ENCODE results near the gene LRRC27.
A peak's percentile ranks its signal among the peaks of the same experiment; 100 is the strongest.
"Not testable (repeated sequence)": the region's sequence is repeated elsewhere in the genome, so short reads cannot be mapped to it uniquely, and the experiment has no call there.

LRRC27 gene
- long read RNA-seq, donor 1, full-length matches to known transcripts: 1 of 1 reads
- long read RNA-seq, donor 1, partial matches to known transcripts: 0 of 1 reads
- long read RNA-seq, donor 1, other reads (novel, unspliced or antisense): 0 of 1 reads
- long read RNA-seq, donor 2, full-length matches to known transcripts: 1 of 1 reads
- long read RNA-seq, donor 2, partial matches to known transcripts: 0 of 1 reads
- long read RNA-seq, donor 2, other reads (novel, unspliced or antisense): 0 of 1 reads
- long read RNA-seq, donor 3, full-length matches to known transcripts: 3 of 3 reads
- long read RNA-seq, donor 3, partial matches to known transcripts: 0 of 3 reads
- long read RNA-seq, donor 3, other reads (novel, unspliced or antisense): 0 of 3 reads
- long read RNA-seq, donor 4, partial matches to known transcripts: 0 of 1 reads
- long read RNA-seq, donor 4, other reads (novel, unspliced or antisense): 0 of 1 reads
- long read RNA-seq, donor 5, full-length matches to known transcripts: 5 of 5 reads
- long read RNA-seq, donor 5, partial matches to known transcripts: 0 of 5 reads
- long read RNA-seq, donor 5, other reads (novel, unspliced or antisense): 0 of 5 reads
- long read RNA-seq, donor 6, full-length matches to known transcripts: 2 of 2 reads
- long read RNA-seq, donor 6, partial matches to known transcripts: 0 of 2 reads
- long read RNA-seq, donor 6, other reads (novel, unspliced or antisense): 0 of 2 reads
- long read RNA-seq, donor 7, full-length matches to known transcripts: 2 of 7 reads
- long read RNA-seq, donor 7, partial matches to known transcripts: 5 of 7 reads
- long read RNA-seq, donor 7, other reads (novel, unspliced or antisense): 0 of 7 reads
- long read RNA-seq, donor 8, full-length matches to known transcripts: 7 of 7 reads
- long read RNA-seq, donor 8, partial matches to known transcripts: 0 of 7 reads
- long read RNA-seq, donor 8, other reads (novel, unspliced or antisense): 0 of 7 reads

- peak; percentile 87 for DNase-seq
Measured at GRCh38 chr10:132331601-132332432, at the start of gene LRRC27. LRRC27 (plus strand) TSS chr10:132332193; CDS start chr10:132333525, 1,332 bp downstream.

- DNase-seq: peak; percentile 42
Measured at GRCh38 chr10:132282667-132283603, 49.1 kb upstream of the LRRC27 start.

DNA sequence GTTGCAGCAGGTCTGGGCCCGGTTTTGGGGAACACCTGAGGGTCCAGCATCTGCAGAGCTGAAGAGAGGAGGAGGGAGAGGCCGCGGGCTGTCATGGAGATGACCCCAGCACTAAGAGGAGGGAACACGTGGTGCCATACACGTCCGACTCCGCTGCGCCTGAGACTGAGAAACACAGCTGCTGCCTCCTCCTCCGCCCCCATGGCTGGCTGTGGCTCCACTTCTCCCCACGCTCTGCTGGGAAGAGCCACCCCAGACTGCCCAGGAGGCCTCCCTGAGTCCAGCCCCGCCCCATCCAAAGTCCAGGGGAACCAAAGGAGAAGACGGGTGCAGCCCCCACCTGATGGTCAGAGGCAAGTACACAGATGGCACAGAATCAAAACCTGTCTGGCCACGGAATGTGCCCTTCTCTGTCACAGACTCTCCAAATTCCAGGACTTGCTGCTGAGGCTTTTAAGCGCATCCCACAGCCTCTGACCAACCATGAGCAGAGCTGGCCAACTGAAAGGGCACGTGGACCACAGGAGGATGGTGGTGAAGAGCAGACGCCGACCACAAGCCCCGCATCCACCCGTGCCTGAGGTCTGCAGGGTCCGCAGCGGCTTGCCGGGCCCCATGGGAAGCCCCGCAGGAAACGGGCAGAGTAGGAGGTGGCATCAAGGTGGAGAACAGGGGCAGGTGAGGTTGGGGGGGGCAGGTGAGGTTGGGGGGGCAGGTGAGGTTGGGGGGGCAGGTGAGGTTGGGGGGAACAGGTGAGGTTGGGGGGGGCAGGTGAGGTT is 48.2 kb upstream of the LRRC27 start:
- peak; percentile 39 for DNase-seq

GRCh38 chr10:132289439-132289838 is 42.6 kb upstream of the LRRC27 start:
- DNase-seq: no peak

- no peak for DNase-seq
Measured at GRCh38 chr10:132290631-132291030, 41.4 kb upstream of the LRRC27 start.

GRCh38 chr10:132291826-132292225 is 40.2 kb upstream of the LRRC27 start:
- DNase-seq: no peak

GRCh38 chr10:132292287-132293200 is 39.4 kb upstream of the LRRC27 start:
- DNase-seq: no peak

- no peak for DNase-seq
Measured at GRCh38 chr10:132293201-132293812, 38.7 kb upstream of the LRRC27 start.

- no peak for DNase-seq
Measured at GRCh38 chr10:132293813-132294520, 38.0 kb upstream of the LRRC27 start.

DNA sequence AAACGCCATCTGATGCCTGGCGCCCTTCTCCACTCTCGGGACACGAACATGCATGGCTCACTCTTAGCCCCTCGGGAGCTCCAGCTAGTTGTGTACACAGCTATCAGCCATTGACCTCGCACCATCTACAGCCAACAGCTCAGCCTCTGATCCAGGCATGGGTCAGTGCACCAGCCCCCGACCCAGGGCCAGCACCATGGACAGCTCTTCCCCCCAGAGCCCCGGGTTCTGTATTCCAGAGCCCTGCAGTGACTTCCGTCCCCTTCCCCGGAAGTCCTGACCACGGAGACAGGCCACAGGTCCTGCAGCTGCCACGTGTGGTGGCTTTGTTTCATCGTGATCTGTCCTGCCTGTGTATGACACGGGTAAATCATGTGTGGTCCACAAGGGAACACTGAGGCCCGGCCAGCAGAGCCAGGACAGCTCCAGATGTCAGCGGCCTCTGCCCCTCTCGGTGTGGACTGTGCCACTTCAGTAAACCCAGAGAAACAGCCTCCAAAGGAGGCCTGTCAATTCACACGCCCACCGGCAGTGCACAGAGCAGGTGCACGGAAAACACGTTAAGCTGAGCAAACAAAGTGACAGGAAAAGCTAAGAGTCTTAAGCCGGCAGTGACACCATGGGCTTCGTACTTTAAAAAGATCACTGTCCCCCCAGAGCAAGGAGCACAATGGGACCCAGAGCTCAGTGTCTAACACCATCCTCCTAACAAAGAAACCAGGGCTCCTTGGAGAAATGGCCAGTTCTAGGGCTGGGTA is 37.3 kb upstream of the LRRC27 start:
- DNase-seq: no peak

- not testable (repeated sequence) for DNase-seq
Measured at GRCh38 chr10:132295481-132295880, 36.5 kb upstream of the LRRC27 start.

DNA sequence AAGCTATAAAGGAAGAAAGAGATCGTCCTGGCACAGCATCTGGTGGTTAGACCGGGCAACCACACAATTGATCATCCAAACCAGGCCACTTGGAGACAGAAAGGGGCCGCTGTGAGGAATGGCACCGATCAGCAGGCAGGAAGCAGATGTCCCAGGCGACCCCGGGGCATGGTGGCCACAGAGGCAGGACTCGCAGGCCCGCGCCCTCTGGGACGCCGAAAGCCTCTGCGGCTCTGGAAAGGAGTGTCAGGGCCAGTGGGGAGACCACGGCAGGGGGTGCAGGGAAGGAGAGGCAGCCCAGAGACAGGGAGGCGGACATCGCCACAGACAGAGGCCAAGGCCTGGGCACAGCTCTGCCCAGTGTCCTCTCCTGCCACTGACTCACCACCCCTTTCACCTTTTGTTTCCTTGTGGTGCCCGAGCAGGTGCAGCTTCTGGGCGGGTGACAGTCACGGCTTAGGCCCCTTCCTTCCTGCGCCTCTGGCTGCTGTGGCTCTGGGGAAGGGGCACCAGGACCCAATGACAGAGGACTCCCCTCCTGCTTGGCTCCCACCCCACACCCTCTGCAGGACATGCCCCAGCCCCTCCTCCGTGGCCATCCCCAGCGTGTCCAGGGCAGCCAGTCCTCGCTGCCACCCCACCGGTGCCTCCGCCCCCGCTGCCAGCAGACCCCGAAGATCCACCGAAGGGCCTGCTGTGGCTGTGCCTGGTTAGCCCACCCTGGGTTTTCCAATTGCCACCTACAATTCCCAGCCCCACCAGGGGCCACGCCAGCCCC is 35.1 kb upstream of the LRRC27 start:
- DNase-seq: no peak

DNA sequence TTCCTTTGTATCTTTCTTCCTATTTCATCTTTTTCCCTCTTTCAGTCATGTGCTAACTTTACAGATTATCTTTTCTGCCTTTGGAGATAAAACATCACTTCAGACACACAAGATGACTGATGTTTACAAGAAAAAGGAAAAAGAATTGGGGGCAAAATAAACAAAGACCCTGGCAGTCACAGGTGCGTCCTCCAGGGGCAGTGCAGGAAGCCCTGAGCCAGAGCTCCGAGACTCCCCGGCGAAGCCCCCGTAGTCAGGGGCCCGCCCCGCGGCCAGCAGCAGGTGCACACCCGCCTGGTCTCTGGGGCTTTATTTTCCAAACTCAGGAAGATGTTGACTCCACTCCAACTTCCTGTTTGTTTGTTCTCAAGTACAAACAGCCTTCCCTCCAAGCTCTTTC is 34.5 kb upstream of the LRRC27 start:
- DNase-seq: no peak

- DNase-seq: peak; percentile 49
Measured at GRCh38 chr10:132298038-132298881, 33.7 kb upstream of the LRRC27 start.
